Measurements from ENCODE around the gene FAM3D.

GRCh38 chr3:58692484-58692883 lies 25.9 kb upstream of the FAM3D start:
- TF ChIP-seq CTCF (conservative IDR thresholded peaks at IDR 0.05; ENCODE audit: low read depth, low read length) (no peak), EZH2 (IDR thresholded peaks at IDR 0.05; ENCODE audit: borderline replicate concordance, low read depth, low read length, poor library complexity, severe bottlenecking) (no peak)
